K562 (cell line): Measurements from ENCODE around the gene VRK3. TPM values are rescaled to one million over a fixed set of nuclear protein-coding genes. Genes with fewer than 3 reads are reported as not detected.

ENCODE experiments used
- ATAC-seq: fragments of 200-7000 bp; cut with Tn5 transposase; 3 replicates; pipeline ENCODE4 v1.9.1; 2020; ENCODE audit warnings: moderate library complexity
- BruUV-seq: library from RNA; stranded (reverse); fragments of 400-500 nt; replicated peaks from 2 replicates; lab custom pipeline; 2021; lab: Mats Ljungman, UMichigan
- CTCF ChIA-PET: fragments of 300-600 bp; formaldehyde crosslinking; extraction: SDS; loops from one replicate; lab custom pipeline; 2021; ENCODE audit warnings: low intra/inter-chr PET ratio; lab: Yijun Ruan, JAX
- POLR2A ChIA-PET: fragments of 300-600, 350-650 bp; sonication (Branson Sonifier 250); formaldehyde crosslinking; extraction: SDS; loops from one replicate; lab custom pipeline; 2021; ENCODE audit warnings: antibody characterized with exemption, inconsistent platforms; lab: Yijun Ruan, JAX
- DNase-seq, 4 experiments: peaks; one replicate each; pipeline versions ENCODE4 v3.0.0 to v3.0.0-alpha.2; 2011 to 2018; ENCODE audit warnings: low spot score in 3 of 4, mixed read lengths in 3 of 4; ENCODE audit errors: extremely low read depth in 1 of 4
- FAIRE-seq: peaks from 2 replicates; lab custom pipeline; 2011; peaks lifted over from hg19 to GRCh38; lab: Jason Lieb, UNC
- H2AFZ ChIP-seq: 2 replicates; pipeline ENCODE4 v1.6.0; 2011; ENCODE audit warnings: low read depth, low read length, control low read depth, inconsistent platforms
- H3K27ac ChIP-seq: fragments of 200-600 bp; 3 replicates; pipeline ENCODE4 v1.8.0; 2011; ENCODE audit warnings: low read depth, mild to moderate bottlenecking, control low read depth, inconsistent platforms, low read length, moderate library complexity, mixed read lengths; ENCODE audit errors: extremely low read depth
- H3K27me3 ChIP-seq, 2 experiments: fragments of 300-600 bp in 1 of 2; 2 replicates in 1 of 2; 3 replicates in 1 of 2; pipeline versions ENCODE4 v1.6.0 to v1.8.0; 2011; ENCODE audit warnings: inconsistent platforms in 2 of 2, low read length in 2 of 2, mild to moderate bottlenecking in 1 of 2, mixed read lengths in 1 of 2, moderate library complexity in 1 of 2; ENCODE audit not compliant: control insufficient read depth in 2 of 2, insufficient read depth in 2 of 2
- H3K36me3 ChIP-seq: fragments of 300-600 bp; 3 replicates; pipeline ENCODE4 v1.8.0; 2011; ENCODE audit warnings: mild to moderate bottlenecking, low read length, inconsistent platforms; ENCODE audit not compliant: control insufficient read depth, insufficient read depth
- H3K4me1 ChIP-seq, 2 experiments: fragments of 200-600 bp in 1 of 2; replicated peaks in 1 of 2; 2 replicates in 1 of 2; 3 replicates in 1 of 2; pipeline versions ENCODE4 v1.5.1 to v1.8.0; 2011; ENCODE audit warnings: inconsistent platforms in 2 of 2, low read length in 2 of 2, mild to moderate bottlenecking in 1 of 2, mixed read lengths in 1 of 2, moderate library complexity in 1 of 2; ENCODE audit not compliant: control insufficient read depth in 2 of 2, insufficient read depth in 2 of 2
- H3K4me2 ChIP-seq: 2 replicates; pipeline ENCODE4 v1.6.1; 2011; ENCODE audit warnings: low read length, control low read depth, inconsistent platforms, mixed read lengths; ENCODE audit not compliant: insufficient read depth
- H3K4me3 ChIP-seq: fragments of 200-600 bp; sonication (generic), shearing (Covaris generic); 2 replicates; pipeline ENCODE4 v1.5.1; 2016; ENCODE audit warnings: control low read depth, inconsistent platforms
- H3K79me2 ChIP-seq: fragments of 200-600 bp; 3 replicates; pipeline ENCODE4 v1.8.0; 2011; ENCODE audit warnings: low read length, inconsistent platforms; ENCODE audit not compliant: control insufficient read depth, insufficient read depth
- H3K9ac ChIP-seq, 2 experiments: 2 replicates each; pipeline versions ENCODE4 v1.6.0 to v1.6.1; 2011; ENCODE audit warnings: low read depth in 2 of 2, low read length in 2 of 2, control low read depth in 1 of 2, inconsistent platforms in 1 of 2, mild to moderate bottlenecking in 1 of 2, mixed read lengths in 1 of 2; ENCODE audit not compliant: insufficient read depth in 1 of 2
- H3K9me1 ChIP-seq: one replicate; pipeline ENCODE4 v1.6.0; 2011; ENCODE audit warnings: inconsistent platforms, mild to moderate bottlenecking, low read length, moderate library complexity; ENCODE audit not compliant: control insufficient read depth, insufficient read depth
- H3K9me3 ChIP-seq: replicated peaks from 2 replicates; pipeline ENCODE4 v1.5.1; 2011; ENCODE audit warnings: low read depth, low read length, inconsistent platforms; ENCODE audit not compliant: control insufficient read depth, insufficient read depth
- H4K20me1 ChIP-seq: replicated peaks from 2 replicates; pipeline ENCODE4 v1.6.1; 2011; ENCODE audit warnings: low read length, inconsistent platforms, mixed read lengths; ENCODE audit not compliant: control insufficient read depth, insufficient read depth
- BRF1 ChIP-seq: IDR thresholded peaks from 3 replicates; pipeline ENCODE4 v1.6.1; 2011; ENCODE audit warnings: borderline replicate concordance, mild to moderate bottlenecking; ENCODE audit not compliant: insufficient read length; ENCODE audit errors: extremely low read depth
- CBX5 ChIP-seq: IDR thresholded peaks from 2 replicates; pipeline ENCODE4 v1.6.1; 2014; ENCODE audit warnings: low read depth, borderline replicate concordance
- FOS ChIP-seq: IDR thresholded peaks from 3 replicates; pipeline ENCODE4 v1.6.1; 2011; ENCODE audit not compliant: insufficient read length; ENCODE audit errors: extremely low read depth
- HCFC1 ChIP-seq: IDR thresholded peaks from 2 replicates; pipeline ENCODE4 v1.6.1; 2012; ENCODE audit warnings: low read depth, low read length, improper control_type of control experiment
- MBD2 ChIP-seq: sonication (generic); IDR thresholded peaks from 2 replicates; pipeline ENCODE4 v1.6.1; 2016; ENCODE audit warnings: low read depth, borderline replicate concordance
- RAD51 ChIP-seq: fragments of 450-650 bp; IDR thresholded peaks from 2 replicates; pipeline ENCODE4 v1.7.1; 2016; ENCODE audit warnings: low read depth, mild to moderate bottlenecking, borderline replicate concordance
- RBM17 ChIP-seq: fragments of 200-400 bp; formaldehyde crosslinking; IDR thresholded peaks from 2 replicates; pipeline ENCODE4 v1.6.1; 2017; ENCODE audit warnings: low read depth, mild to moderate bottlenecking, low read length, borderline replicate concordance
- ZNF143 ChIP-seq: sonication (generic); formaldehyde crosslinking; IDR thresholded peaks from 2 replicates; pipeline ENCODE4 v1.9.0; 2022; ENCODE audit warnings: mild to moderate bottlenecking, missing genetic modification reagents
- ZNF551 ChIP-seq: fragments of 250-450 bp; sonication (Bioruptor Pico); IDR thresholded peaks from 2 replicates; pipeline ENCODE4 v1.5.0; 2021; ENCODE audit warnings: mild to moderate bottlenecking, moderate library complexity
- WGBS: fragments of 100-300 bp; shearing (Covaris generic); methylation state at CpG from one replicate; pipeline ENCODE4 v1.1.6; 2016; ENCODE audit warnings: low coverage, mixed read lengths; ENCODE audit not compliant: insufficient coverage; ENCODE audit errors: missing lambda C conversion rate; 5-methylcytosine and 5-hydroxymethylcytosine counted together
- in situ Hi-C: fragments of 300-500 bp; cut with MboI; formaldehyde crosslinking; loops from 4 replicates; pipeline ENCODE4 v1.15.0; 2018; ENCODE audit warnings: inconsistent platforms, mixed read lengths
- intact Hi-C: fragments of 100-400 bp; cut with micrococcal nuclease; formaldehyde crosslinking; loops from 2 replicates; pipeline ENCODE4 v1.14.2; 2022
- polyA plus RNA-seq, 8 experiments: library from polyadenylated mRNA; depleted of rRNA in 4 of 8; stranded (reverse) in 5 of 8; unstranded in 3 of 8; fragments of >200 nt; fragmentation: Nextera tagmentation in 2 of 8; fragmentation: Illumina TruSeq in 1 of 8; extraction: Ambion mirVana in 2 of 8; extraction: Trizol in 1 of 8; gene quantifications; 2 replicates each; pipeline versions ENCODE4 v1.2.1 to v1.2.3, GENCODE V29; 2011 to 2014; ENCODE audit warnings: inconsistent platforms in 1 of 8, missing spikeins in 1 of 8
- total RNA-seq, 7 experiments: library from RNA; depleted of rRNA in 6 of 7; stranded (reverse); fragments of >200 nt in 6 of 7; fragmentation: Illumina TruSeq in 2 of 7; extraction: Trizol in 2 of 7; gene quantifications; 2 replicates each; pipeline versions ENCODE4 v1.2.1 to v1.2.3, GENCODE V29; 2011 to 2021; ENCODE audit warnings: low replicate concordance in 1 of 7
- TF ChIP-seq, protein P1 (sequence below): conservative IDR thresholded peaks from 2 replicates; pipeline ENCODE4 v1.6.1; 2011; ENCODE audit warnings: low read depth, mild to moderate bottlenecking, low read length; ENCODE audit not compliant: control insufficient read depth
- TF ChIP-seq, protein P2 (sequence below): sonication (generic); formaldehyde crosslinking; IDR thresholded peaks from 2 replicates; pipeline ENCODE4 v1.9.0; 2022; ENCODE audit warnings: mild to moderate bottlenecking, missing genetic modification reagents
- TF ChIP-seq, protein P3 (sequence below): fragments of 450-650 bp; formaldehyde crosslinking; IDR thresholded peaks from 2 replicates; pipeline ENCODE4 v1.4.0; 2022; ENCODE audit warnings: missing genetic modification characterization
- TF ChIP-seq, protein P4 (sequence below): sonication (generic); formaldehyde crosslinking; IDR thresholded peaks from 2 replicates; pipeline ENCODE4 v1.5.0; 2020; ENCODE audit warnings: missing genetic modification reagents

The VRK3 gene
- total and polyA plus RNA-seq, 9 of the 15 experiments (the other 6 are each of a cell fraction or from before 2014, with no cell fraction given), result 25.6 to 94.3 (median 42.9) TPM

DNA sequence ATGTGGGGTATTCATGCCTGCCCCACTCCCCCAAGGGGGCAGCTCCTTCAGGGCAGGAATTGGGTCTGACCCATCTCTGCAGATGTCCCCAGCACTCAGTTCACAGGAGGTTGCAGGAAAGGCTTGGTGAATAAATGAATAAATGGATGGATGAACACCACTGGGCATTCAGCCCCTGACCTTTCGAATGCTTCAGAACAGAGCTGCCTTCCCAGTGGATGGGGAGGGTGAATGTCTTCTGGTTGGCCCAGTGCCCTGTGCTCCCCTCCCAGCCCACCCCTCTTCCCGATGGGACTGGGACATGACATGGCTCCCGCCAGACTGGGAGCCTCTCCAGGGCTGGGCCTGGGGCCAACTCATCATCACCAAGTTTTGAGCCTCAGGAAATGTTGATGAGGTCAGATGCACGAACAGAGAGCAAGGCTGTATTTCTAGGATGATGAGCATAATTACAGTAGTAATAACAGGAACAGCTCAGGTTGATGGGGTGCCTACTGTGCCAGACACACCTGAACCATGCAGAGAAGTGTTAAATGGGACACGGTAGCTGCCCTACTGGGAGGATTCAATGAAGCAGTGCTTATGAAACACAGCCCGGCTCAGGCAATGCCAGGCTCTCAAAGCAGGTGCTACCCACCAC, 25.7 kb downstream of the VRK3 start (continued):
- TF ChIP-seq RBM17, result no peak

DNA sequence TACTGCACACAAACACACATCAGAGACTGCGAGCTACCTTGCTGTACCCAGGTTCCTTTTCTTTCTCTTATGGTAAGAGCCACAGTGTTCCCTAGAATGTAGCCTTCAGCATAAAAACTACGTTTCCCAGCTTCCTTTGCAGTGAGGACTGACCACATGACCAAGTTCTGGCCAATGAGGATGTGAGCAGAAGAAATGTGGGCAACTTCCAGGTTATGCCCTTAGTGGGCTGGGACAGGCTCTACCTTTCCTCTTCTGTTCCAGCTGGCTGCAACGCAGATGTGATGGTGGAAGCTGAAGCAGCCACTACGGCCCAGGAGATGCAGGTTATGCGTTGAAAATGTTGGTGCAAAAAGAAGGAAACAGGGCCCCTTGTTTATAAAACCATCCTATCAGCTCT, 27.5 kb downstream of the VRK3 start:
- DNase-seq (peak; percentile 51 to 83 (median 79)), ATAC-seq (peak; percentile 98), FAIRE-seq (peak; percentile 98)
- Histone ChIP-seq H3K36me3 (peaks cover 69% of the 10 kb centered on the region; the same call in 2 of the 3 replicates), H3K9ac (no peak overlapping the region), H3K4me3 (no peak overlapping the region), H3K9me1 (no peaks in the 10 kb centered on the region), H3K27me3 (no peaks in the 10 kb centered on the region), H3K79me2 (no peaks in the 10 kb centered on the region), H2AFZ (no peak overlapping the region), H3K27ac (no peak overlapping the region), H3K9me3 (no peaks in the 10 kb centered on the region), H3K4me2 (no peak overlapping the region), H3K4me1 (peaks cover 0 to 4% of the 10 kb centered on the region in 2 experiments; a peak in 1 of 5 replicates), H4K20me1 (no peaks in the 10 kb centered on the region)
- WGBS, result 67% methylated on average over 5 of the region's 5 CpGs
- in situ Hi-C loops, result no loop called here
- ChIA-PET CTCF (no interaction called here), POLR2A (interaction anchor here (1.0 to 1.1 kb wide), 2 partner anchors 11 to 60 kb away, joined by 3 to 6 read pairs; no protein-coding TSS in a partner anchor)
- intact Hi-C loops, result no loop called here
- BruUV-seq, result no TSS peak
- TF ChIP-seq MBD2 (peak; percentile 55; the same call in 1 of the 2 replicates), ZNF143 (CRISPR knock-in tag) (peak; percentile 86), CBX5 (no peak), RAD51 (peak; percentile 85), BRF1 (no peak), ZNF551 (CRISPR knock-in tag) (no peak), FOS (peak; percentile 62), HCFC1 (peak; percentile 90)
- TF ChIP-seq, protein P1, sequence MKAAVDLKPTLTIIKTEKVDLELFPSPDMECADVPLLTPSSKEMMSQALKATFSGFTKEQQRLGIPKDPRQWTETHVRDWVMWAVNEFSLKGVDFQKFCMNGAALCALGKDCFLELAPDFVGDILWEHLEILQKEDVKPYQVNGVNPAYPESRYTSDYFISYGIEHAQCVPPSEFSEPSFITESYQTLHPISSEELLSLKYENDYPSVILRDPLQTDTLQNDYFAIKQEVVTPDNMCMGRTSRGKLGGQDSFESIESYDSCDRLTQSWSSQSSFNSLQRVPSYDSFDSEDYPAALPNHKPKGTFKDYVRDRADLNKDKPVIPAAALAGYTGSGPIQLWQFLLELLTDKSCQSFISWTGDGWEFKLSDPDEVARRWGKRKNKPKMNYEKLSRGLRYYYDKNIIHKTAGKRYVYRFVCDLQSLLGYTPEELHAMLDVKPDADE, result peak; percentile 64; the same call in 1 of the 2 replicates
- TF ChIP-seq, protein P2, sequence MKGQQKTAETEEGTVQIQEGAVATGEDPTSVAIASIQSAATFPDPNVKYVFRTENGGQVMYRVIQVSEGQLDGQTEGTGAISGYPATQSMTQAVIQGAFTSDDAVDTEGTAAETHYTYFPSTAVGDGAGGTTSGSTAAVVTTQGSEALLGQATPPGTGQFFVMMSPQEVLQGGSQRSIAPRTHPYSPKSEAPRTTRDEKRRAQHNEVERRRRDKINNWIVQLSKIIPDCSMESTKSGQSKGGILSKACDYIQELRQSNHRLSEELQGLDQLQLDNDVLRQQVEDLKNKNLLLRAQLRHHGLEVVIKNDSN (CRISPR knock-in tag), result peak; percentile 93
- TF ChIP-seq, protein P3, sequence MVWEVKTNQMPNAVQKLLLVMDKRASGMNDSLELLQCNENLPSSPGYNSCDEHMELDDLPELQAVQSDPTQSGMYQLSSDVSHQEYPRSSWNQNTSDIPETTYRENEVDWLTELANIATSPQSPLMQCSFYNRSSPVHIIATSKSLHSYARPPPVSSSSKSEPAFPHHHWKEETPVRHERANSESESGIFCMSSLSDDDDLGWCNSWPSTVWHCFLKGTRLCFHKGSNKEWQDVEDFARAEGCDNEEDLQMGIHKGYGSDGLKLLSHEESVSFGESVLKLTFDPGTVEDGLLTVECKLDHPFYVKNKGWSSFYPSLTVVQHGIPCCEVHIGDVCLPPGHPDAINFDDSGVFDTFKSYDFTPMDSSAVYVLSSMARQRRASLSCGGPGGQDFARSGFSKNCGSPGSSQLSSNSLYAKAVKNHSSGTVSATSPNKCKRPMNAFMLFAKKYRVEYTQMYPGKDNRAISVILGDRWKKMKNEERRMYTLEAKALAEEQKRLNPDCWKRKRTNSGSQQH, result no peak
- TF ChIP-seq, protein P4, sequence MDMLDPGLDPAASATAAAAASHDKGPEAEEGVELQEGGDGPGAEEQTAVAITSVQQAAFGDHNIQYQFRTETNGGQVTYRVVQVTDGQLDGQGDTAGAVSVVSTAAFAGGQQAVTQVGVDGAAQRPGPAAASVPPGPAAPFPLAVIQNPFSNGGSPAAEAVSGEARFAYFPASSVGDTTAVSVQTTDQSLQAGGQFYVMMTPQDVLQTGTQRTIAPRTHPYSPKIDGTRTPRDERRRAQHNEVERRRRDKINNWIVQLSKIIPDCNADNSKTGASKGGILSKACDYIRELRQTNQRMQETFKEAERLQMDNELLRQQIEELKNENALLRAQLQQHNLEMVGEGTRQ (CRISPR knock-in tag), result peak; percentile 94
